GM23248 (cell line): Measurements from ENCODE around the gene DHX57.

Source experiments
- EZH2 ChIP-seq: fragments of 200-600 bp; sonication (generic); IDR thresholded peaks from 2 replicates; pipeline ENCODE4 v1.6.1; 2018; ENCODE audit warnings: antibody characterized with exemption, mild to moderate bottlenecking; ENCODE audit not compliant: insufficient read depth, poor library complexity, severe bottlenecking
- EZH2phosphoT487 ChIP-seq: fragments of 200-600 bp; sonication (generic); IDR thresholded peaks from 2 replicates; pipeline ENCODE4 v1.6.1; 2018; ENCODE audit warnings: antibody characterized with exemption, moderate library complexity, mild to moderate bottlenecking, low read depth; ENCODE audit not compliant: insufficient read depth

DNA sequence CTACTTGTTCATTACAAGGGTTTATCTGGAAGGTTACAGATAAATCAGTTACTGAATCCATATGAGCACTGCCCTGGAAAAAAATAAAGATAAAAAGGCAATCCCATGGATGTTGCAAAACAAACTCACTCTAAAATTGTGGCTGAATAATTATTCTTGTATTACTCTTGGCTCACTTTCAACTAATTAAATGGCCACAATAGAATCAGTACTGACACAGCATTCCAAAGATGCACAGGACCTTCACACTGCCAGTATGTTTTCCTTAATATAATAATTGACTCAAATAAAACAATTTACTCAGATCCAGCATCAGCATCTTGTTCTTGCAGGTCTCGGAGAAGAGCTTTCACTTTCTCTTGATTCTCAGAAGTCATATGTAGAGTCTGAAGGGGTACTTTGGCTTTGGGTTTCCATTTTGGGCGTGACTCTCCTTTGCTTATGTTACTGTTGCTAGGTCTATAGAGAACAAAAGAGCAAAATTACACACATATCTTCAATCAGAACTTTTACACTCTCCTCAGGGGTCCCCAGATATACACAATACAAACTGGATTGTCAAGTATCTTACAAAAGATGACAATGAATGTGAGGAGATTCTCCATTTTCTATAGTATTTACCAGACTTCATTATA is 12.6 kb downstream of the DHX57 start:
- no peak for TF ChIP-seq EZH2
- no peak for TF ChIP-seq EZH2phosphoT487
